ENCODE data around the gene NEDD8. TPM values are rescaled to one million over a fixed set of nuclear protein-coding genes. Genes with fewer than 3 reads are reported as not detected.

NEDD8 gene
- total and polyA plus RNA-seq, 2 donors (not counting 1 experiment from before 2014, with no cell fraction given): 145 to 441 TPM

GRCh38 chr14:24187539-24187915, 44.6 kb downstream of the NEDD8 start:
- no peaks in the 10 kb centered on the region for H3K9me3 ChIP-seq (ENCODE audit: control insufficient read depth, insufficient read depth, low read depth, low read length)
- H4K20me1 ChIP-seq (ENCODE audit: control insufficient read depth, extremely low read depth, insufficient read depth, low read length): no peaks in the 10 kb centered on the region
- no peak overlapping the region for H2AFZ ChIP-seq (ENCODE audit: low read length)
- H3K4me2 ChIP-seq (ENCODE audit: extremely low read depth, insufficient read depth, low read length): peak overlapping the region; percentile 97
- H3K27ac ChIP-seq (ENCODE audit: insufficient read depth, low read length): no peak overlapping the region
- no peak overlapping the region for H3K9ac ChIP-seq (ENCODE audit: insufficient read depth, low read length)
- H3K4me3 ChIP-seq (replicated peaks in 1 of 4; ENCODE audit: control extremely low read depth in 1 of 4, insufficient read depth in 1 of 4, low read depth in 3 of 4, low read length in 4 of 4): peak overlapping the region; percentile 78 to 87 (median 82)
- no peaks in the 10 kb centered on the region for H3K27me3 ChIP-seq (ENCODE audit: control insufficient read depth, insufficient read depth, low read length)
- H3K36me3 ChIP-seq (ENCODE audit: control insufficient read depth, insufficient read depth, low read length): peaks cover 25% of the 10 kb centered on the region
- TF ChIP-seq CTCF (conservative IDR thresholded peaks at IDR 0.05 in 1 of 2, IDR thresholded peaks at IDR 0.05 in 1 of 2; ENCODE audit: low read depth in 1 of 2, low read length in 2 of 2) (no peak), EZH2 (IDR thresholded peaks at IDR 0.05; ENCODE audit: low read length, missing control alignments) (no peak)
- peaks cover 10% of the 10 kb centered on the region for H3K79me2 ChIP-seq (ENCODE audit: control insufficient read depth, insufficient read depth, low read length)
- H3K4me1 ChIP-seq (ENCODE audit: control insufficient read depth, extremely low read depth, insufficient read depth, low read length): peaks cover 4% of the 10 kb centered on the region
- DNase-seq (ENCODE audit: low read depth in 2 of 2): no peak

- H3K9ac ChIP-seq (ENCODE audit: insufficient read depth, low read length): no peak overlapping the region
- peak overlapping the region in 1 of 4 experiments; percentile 84 for H3K4me3 ChIP-seq (replicated peaks in 1 of 4; ENCODE audit: control extremely low read depth in 1 of 4, insufficient read depth in 1 of 4, low read depth in 3 of 4, low read length in 4 of 4)
- no peaks in the 10 kb centered on the region for H4K20me1 ChIP-seq (ENCODE audit: control insufficient read depth, extremely low read depth, insufficient read depth, low read length)
- peaks cover 4% of the 10 kb centered on the region for H3K4me1 ChIP-seq (ENCODE audit: control insufficient read depth, extremely low read depth, insufficient read depth, low read length)
- H3K79me2 ChIP-seq (ENCODE audit: control insufficient read depth, insufficient read depth, low read length): peaks cover 7% of the 10 kb centered on the region
- H2AFZ ChIP-seq (ENCODE audit: low read length): no peak overlapping the region
- no peak overlapping the region for H3K27ac ChIP-seq (ENCODE audit: insufficient read depth, low read length)
- no peak for TF ChIP-seq CTCF (conservative IDR thresholded peaks at IDR 0.05 in 1 of 2, IDR thresholded peaks at IDR 0.05 in 1 of 2; ENCODE audit: low read depth in 1 of 2, low read length in 2 of 2)
- no peak for TF ChIP-seq EZH2 (IDR thresholded peaks at IDR 0.05; ENCODE audit: low read length, missing control alignments)
- H3K4me2 ChIP-seq (ENCODE audit: extremely low read depth, insufficient read depth, low read length): no peak overlapping the region
- peaks cover 25% of the 10 kb centered on the region for H3K36me3 ChIP-seq (ENCODE audit: control insufficient read depth, insufficient read depth, low read length)
- H3K9me3 ChIP-seq (ENCODE audit: control insufficient read depth, insufficient read depth, low read depth, low read length): no peaks in the 10 kb centered on the region
- no peaks in the 10 kb centered on the region for H3K27me3 ChIP-seq (ENCODE audit: control insufficient read depth, insufficient read depth, low read length)
- no peak for DNase-seq (ENCODE audit: low read depth in 2 of 2)
These were observed 45.2 kb downstream of the NEDD8 start for GRCh38 chr14:24186831-24187538.

GRCh38 chr14:24185741-24186140, 46.4 kb downstream of the NEDD8 start:
- no peaks in the 10 kb centered on the region for H3K9me3 ChIP-seq (ENCODE audit: control insufficient read depth, insufficient read depth, low read depth, low read length)
- H3K4me1 ChIP-seq (ENCODE audit: control insufficient read depth, extremely low read depth, insufficient read depth, low read length): peaks cover 4% of the 10 kb centered on the region
- H2AFZ ChIP-seq (ENCODE audit: low read length): no peak overlapping the region
- H3K36me3 ChIP-seq (ENCODE audit: control insufficient read depth, insufficient read depth, low read length): peaks cover 32% of the 10 kb centered on the region
- TF ChIP-seq CTCF (conservative IDR thresholded peaks at IDR 0.05 in 1 of 2, IDR thresholded peaks at IDR 0.05 in 1 of 2; ENCODE audit: low read depth in 1 of 2, low read length in 2 of 2) (no peak), EZH2 (IDR thresholded peaks at IDR 0.05; ENCODE audit: low read length, missing control alignments) (no peak)
- no peak overlapping the region for H3K4me2 ChIP-seq (ENCODE audit: extremely low read depth, insufficient read depth, low read length)
- H3K27me3 ChIP-seq (ENCODE audit: control insufficient read depth, insufficient read depth, low read length): no peaks in the 10 kb centered on the region
- H3K79me2 ChIP-seq (ENCODE audit: control insufficient read depth, insufficient read depth, low read length): peaks cover 7% of the 10 kb centered on the region
- no peak for DNase-seq (ENCODE audit: low read depth in 2 of 2)
- no peak overlapping the region for H3K4me3 ChIP-seq (replicated peaks in 1 of 4; ENCODE audit: control extremely low read depth in 1 of 4, insufficient read depth in 1 of 4, low read depth in 3 of 4, low read length in 4 of 4)
- no peak overlapping the region for H3K27ac ChIP-seq (ENCODE audit: insufficient read depth, low read length)
- no peak overlapping the region for H3K9ac ChIP-seq (ENCODE audit: insufficient read depth, low read length)
- no peaks in the 10 kb centered on the region for H4K20me1 ChIP-seq (ENCODE audit: control insufficient read depth, extremely low read depth, insufficient read depth, low read length)

Data from fibroblast of lung (primary cell).